ENCODE measurements around the gene PSMD4. TPM values are rescaled to one million over a fixed set of nuclear protein-coding genes. Genes with fewer than 3 reads are reported as not detected.

PSMD4 gene
- total and polyA plus RNA-seq, 2 of the 8 experiments (the other 6 are each of a cell fraction or from before 2014, with no cell fraction given), result 216 to 284 TPM

DNA sequence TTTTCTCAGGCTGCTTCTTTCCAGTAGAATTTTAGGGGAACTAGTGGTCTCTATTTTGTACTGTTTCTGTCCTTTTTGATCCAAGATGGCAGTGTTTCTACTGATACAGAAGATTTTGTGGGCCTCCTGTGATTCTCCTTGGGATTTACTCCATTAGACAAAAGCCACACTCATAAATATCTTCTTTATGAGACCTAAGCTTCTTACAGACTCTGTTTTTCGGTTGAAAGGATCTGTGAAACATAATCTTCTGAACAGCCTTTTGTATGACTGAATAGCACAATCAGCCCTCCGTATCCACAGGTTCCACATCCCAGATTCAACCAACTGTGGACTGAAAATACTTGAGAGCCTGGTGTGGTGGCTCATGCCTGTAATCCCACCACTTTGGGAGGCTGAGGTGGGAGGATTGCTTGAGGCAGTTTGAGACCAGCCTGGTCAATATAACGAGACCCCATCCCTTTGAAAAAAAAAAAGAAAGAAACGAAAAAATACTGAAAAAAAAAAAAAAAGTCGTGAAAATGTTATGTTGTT lies 10.8 kb upstream of the PSMD4 start (continued):
- TF ChIP-seq, protein P1, sequence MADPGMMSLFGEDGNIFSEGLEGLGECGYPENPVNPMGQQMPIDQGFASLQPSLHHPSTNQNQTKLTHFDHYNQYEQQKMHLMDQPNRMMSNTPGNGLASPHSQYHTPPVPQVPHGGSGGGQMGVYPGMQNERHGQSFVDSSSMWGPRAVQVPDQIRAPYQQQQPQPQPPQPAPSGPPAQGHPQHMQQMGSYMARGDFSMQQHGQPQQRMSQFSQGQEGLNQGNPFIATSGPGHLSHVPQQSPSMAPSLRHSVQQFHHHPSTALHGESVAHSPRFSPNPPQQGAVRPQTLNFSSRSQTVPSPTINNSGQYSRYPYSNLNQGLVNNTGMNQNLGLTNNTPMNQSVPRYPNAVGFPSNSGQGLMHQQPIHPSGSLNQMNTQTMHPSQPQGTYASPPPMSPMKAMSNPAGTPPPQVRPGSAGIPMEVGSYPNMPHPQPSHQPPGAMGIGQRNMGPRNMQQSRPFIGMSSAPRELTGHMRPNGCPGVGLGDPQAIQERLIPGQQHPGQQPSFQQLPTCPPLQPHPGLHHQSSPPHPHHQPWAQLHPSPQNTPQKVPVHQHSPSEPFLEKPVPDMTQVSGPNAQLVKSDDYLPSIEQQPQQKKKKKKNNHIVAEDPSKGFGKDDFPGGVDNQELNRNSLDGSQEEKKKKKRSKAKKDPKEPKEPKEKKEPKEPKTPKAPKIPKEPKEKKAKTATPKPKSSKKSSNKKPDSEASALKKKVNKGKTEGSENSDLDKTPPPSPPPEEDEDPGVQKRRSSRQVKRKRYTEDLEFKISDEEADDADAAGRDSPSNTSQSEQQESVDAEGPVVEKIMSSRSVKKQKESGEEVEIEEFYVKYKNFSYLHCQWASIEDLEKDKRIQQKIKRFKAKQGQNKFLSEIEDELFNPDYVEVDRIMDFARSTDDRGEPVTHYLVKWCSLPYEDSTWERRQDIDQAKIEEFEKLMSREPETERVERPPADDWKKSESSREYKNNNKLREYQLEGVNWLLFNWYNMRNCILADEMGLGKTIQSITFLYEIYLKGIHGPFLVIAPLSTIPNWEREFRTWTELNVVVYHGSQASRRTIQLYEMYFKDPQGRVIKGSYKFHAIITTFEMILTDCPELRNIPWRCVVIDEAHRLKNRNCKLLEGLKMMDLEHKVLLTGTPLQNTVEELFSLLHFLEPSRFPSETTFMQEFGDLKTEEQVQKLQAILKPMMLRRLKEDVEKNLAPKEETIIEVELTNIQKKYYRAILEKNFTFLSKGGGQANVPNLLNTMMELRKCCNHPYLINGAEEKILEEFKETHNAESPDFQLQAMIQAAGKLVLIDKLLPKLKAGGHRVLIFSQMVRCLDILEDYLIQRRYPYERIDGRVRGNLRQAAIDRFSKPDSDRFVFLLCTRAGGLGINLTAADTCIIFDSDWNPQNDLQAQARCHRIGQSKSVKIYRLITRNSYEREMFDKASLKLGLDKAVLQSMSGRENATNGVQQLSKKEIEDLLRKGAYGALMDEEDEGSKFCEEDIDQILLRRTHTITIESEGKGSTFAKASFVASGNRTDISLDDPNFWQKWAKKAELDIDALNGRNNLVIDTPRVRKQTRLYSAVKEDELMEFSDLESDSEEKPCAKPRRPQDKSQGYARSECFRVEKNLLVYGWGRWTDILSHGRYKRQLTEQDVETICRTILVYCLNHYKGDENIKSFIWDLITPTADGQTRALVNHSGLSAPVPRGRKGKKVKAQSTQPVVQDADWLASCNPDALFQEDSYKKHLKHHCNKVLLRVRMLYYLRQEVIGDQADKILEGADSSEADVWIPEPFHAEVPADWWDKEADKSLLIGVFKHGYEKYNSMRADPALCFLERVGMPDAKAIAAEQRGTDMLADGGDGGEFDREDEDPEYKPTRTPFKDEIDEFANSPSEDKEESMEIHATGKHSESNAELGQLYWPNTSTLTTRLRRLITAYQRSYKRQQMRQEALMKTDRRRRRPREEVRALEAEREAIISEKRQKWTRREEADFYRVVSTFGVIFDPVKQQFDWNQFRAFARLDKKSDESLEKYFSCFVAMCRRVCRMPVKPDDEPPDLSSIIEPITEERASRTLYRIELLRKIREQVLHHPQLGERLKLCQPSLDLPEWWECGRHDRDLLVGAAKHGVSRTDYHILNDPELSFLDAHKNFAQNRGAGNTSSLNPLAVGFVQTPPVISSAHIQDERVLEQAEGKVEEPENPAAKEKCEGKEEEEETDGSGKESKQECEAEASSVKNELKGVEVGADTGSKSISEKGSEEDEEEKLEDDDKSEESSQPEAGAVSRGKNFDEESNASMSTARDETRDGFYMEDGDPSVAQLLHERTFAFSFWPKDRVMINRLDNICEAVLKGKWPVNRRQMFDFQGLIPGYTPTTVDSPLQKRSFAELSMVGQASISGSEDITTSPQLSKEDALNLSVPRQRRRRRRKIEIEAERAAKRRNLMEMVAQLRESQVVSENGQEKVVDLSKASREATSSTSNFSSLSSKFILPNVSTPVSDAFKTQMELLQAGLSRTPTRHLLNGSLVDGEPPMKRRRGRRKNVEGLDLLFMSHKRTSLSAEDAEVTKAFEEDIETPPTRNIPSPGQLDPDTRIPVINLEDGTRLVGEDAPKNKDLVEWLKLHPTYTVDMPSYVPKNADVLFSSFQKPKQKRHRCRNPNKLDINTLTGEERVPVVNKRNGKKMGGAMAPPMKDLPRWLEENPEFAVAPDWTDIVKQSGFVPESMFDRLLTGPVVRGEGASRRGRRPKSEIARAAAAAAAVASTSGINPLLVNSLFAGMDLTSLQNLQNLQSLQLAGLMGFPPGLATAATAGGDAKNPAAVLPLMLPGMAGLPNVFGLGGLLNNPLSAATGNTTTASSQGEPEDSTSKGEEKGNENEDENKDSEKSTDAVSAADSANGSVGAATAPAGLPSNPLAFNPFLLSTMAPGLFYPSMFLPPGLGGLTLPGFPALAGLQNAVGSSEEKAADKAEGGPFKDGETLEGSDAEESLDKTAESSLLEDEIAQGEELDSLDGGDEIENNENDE (IDR thresholded peaks at IDR 0.05; ENCODE audit: insufficient replicate concordance, low read length), result no peak
- TF ChIP-seq SP2 (IDR thresholded peaks at IDR 0.05; ENCODE audit: low read length) (no peak), KDM1A (IDR thresholded peaks at IDR 0.05; ENCODE audit: borderline replicate concordance, low read length) (no peak), PHF8 (conservative IDR thresholded peaks at IDR 0.05; ENCODE audit: low read depth, low read length) (no peak), HDAC2 (IDR thresholded peaks at IDR 0.05; ENCODE audit: borderline replicate concordance in 1 of 2, low read depth in 2 of 2, low read length in 2 of 2) (no peak), CEBPB (IDR thresholded peaks at IDR 0.05; ENCODE audit: low read depth, low read length) (no peak), NANOG (IDR thresholded peaks at IDR 0.05; ENCODE audit: insufficient read depth, low read depth, low read length, poor library complexity, severe bottlenecking) (no peak), GTF2F1 (IDR thresholded peaks at IDR 0.05; ENCODE audit: borderline replicate concordance, low read depth, low read length) (no peak), BRCA1 (IDR thresholded peaks at IDR 0.05; ENCODE audit: low read depth, low read length) (no peak), BACH1 (IDR thresholded peaks at IDR 0.05; ENCODE audit: low read length) (no peak)

Data from H1 (cell line).